GM21529 (cell line): ENCODE results near the gene CCDC85C.

Experiments
- ATAC-seq: cut with Tn5 transposase; IDR thresholded peaks from one replicate; pipeline ENCODE4 v1.9.1; 2021; ENCODE audit not compliant: unreplicated experiment

Gene CCDC85C

GRCh38 chr14:99515301-99516155, 88.5 kb downstream of the CCDC85C start:
- no peak for ATAC-seq

DNA sequence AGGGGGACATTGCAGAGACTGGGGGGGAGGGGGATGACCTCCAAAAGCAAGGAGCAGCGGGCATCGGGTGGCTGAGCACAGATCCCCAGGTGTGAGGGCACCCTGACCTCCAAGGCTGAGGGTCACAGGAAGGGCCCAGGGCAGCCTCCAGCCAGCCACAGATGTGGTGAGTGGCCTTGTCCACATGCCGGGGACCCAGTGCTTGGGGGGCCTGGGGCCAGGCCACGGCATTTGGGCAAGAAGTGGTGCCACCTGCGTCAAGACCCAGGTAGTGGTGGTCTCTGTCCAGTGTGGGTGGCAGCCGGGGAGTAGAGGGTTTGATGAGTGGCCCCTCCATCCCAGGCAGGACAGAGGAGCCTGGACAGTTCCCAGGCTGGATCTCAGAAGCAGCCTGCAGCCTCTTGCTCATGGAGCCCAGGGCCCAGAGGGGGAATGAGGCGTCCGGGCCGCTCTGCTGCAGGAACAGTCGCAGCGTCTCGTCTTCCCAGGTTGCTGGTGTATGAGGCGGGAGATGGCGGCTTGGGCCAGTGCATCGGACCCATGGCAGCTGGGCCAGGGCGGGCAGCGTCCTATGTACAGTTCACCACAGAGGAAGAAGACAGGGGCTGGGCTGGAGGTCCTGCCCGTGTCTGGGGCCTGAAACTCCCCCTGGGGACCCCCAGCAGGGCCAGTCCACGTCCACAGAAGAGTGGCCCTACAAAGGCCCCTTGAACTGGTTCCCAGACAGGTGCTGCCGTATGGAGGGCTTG, 89.3 kb downstream of the CCDC85C start:
- ATAC-seq = no peak

GRCh38 chr14:99513946-99514551, 90.0 kb downstream of the CCDC85C start:
- no peak for ATAC-seq

DNA sequence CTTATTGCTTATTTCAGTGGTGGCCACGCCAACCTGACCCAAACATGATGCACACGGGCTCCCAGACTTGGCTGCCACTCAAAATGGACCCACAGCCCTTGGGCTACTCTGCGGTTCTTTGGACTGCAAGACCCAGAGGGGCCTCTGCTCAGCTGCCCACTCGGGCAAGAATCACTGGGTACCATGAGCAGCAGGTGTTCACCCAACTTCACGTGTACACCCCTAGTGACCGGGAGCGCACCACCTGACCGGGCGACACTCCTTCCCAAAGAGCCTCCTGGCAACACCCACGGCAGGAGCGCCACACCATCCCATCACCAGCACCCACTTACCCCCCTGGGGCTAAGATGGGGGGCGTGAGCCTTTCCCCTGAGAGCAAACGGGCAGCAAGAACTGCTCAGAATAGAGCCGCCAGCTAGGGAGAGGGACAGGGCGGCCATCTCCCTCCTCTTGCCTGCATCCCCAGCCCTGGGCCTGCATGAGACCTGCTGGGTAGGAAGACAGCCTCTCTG, 90.8 kb downstream of the CCDC85C start:
- ATAC-seq = no peak

DNA sequence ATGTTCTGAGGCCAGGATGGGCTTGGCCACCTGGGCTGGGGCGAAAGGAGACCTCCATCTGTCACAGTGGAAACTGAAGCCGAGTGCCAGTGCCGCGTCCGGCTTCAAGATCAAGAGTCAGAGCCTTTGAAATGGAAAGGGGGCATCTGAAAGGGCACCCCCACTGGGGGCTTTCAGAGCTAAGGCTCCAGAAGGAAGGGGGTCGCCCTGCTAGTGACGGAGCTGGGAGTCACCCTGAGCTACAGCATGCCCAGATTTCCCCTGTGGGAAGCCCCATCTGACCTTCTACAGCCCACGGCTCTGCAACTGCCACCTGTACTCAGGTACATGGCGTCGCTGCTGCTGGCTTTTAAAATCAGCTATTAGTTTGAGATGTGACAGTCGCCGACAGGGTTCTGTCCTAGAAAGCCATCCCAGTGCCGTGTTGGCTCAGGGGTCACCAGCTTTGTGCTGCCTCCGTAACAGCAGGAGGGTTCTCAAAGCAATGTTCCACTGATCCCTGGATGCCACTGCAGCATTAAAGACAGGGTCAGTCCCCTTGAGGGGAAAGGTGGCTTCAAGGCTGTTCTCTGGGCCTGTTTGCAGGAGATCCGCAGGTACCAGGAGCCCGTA, 91.3 kb downstream of the CCDC85C start:
- ATAC-seq = no peak

DNA sequence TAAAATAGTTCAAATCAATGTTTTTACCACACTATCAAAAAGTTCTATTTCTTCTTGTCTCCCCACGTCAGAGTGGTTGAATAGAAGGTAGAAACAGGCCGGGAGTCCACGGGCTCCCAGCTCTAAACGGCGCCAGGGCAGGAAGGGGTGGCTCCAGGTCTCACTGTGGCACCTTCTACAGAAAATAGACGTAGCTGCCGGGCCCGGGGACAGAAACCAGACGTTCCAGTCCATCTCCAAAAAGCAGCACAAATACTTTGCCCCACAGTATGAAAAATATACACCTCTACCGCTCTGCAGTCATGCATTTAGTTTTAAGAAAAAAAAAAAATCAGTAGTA, 91.9 kb downstream of the CCDC85C start:
- no peak for ATAC-seq

GRCh38 chr14:99511421-99512109, 92.4 kb downstream of the CCDC85C start:
- ATAC-seq = no peak

DNA sequence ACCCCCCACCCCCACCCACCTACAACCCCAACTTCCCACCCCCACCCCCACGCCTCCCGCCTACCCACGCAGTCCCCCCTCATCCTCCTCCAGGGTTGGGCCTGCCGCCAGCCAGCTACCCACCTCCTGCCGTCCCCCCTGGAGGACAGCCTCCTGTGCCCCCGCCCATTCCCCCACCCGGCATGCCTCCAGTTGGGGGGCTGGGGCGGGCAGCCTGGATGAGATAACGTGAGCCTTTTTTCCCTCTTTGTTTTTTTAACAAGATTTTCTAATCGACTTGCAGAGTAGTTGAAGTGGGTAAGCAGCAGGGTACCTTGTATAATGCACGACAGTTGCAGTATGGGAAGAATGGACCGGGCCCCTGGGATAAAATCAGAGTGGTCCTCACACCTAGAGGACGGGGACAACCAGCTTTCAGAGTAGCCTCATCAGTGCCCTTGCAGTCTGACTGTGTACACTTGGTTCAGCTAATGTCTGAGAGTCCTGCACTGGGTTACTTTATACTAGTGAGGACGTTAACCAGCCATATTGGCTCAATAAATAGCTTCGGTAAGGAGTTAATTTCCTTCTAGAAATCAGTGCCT, 93.4 kb downstream of the CCDC85C start:
- no peak for ATAC-seq

- ATAC-seq = no peak
These were observed 94.0 kb downstream of the CCDC85C start for GRCh38 chr14:99509871-99510555.

GRCh38 chr14:99508896-99509629, 94.9 kb downstream of the CCDC85C start:
- no peak for ATAC-seq

GRCh38 chr14:99507860-99508640, 96.0 kb downstream of the CCDC85C start:
- ATAC-seq = no peak

GRCh38 chr14:99506276-99506675, 97.7 kb downstream of the CCDC85C start:
- no peak for ATAC-seq

DNA sequence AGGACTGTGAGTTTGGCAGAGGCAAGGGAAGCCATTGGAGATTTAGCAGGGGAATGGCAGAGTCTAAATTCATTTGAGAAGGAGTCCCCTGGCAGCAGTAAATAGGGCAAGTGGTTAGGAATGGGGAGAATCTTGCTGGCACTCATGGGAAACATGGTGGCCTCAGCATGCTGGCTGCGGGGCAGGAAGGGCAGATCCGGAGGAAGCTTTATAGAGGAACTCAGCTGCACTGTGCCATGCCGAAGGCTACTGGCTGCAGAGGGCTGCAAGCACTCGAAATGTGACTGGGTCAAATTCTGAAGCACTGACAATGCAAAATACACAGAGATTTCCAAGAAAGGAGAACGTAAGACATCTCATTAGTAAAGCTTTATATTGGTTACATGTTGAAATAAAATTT, 98.9 kb downstream of the CCDC85C start:
- ATAC-seq = no peak

DNA sequence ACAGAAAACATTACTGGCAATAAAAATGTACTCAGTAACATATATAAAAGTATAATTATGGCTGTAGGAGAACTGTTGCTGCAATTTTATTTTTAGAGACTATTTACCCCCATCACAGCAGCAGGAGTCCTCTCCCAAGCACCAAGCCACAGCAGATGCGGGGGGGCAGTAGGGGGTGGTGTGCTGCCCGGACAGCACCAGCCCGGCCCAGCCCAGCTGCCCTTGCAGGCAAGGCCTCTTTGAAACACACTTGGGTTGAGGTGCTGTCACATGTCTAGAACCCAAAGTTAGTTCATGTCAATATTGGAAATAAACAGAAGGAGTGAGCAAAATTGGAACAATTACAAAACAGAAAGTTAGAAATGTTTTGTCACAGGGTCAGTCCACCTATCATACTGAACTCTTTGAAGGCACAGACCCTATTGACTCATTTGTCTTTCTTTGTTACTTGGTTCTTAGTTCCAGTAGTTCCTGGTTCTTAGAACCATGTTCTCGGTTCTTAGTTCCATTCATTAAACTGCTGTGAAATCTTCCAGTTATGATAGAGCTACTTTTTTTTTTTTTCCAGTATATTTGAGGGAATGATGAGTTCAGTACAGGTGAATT, 100.1 kb downstream of the CCDC85C start:
- no peak for ATAC-seq

DNA sequence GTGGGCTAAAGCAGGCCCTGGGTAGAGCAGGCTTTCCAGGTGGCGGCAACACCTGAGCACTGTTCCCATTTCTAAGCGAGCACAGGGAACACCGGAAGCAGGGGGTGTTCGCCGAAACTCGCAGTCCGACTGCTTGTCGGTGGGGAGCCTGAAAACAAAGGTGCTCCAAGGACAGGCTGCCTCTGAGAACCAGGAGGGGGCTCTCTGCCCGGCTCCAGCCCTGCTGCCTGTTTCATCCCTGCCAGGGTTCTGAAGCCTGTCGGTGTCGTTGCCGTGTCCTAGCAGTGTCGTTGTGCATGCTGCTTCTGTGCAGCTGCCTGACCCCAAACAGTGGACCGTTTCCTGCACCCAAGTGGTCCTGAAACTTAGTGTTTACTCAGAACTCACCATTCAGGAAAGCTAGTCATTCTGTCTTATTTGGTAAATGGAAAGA, 101.0 kb downstream of the CCDC85C start:
- ATAC-seq = no peak

DNA sequence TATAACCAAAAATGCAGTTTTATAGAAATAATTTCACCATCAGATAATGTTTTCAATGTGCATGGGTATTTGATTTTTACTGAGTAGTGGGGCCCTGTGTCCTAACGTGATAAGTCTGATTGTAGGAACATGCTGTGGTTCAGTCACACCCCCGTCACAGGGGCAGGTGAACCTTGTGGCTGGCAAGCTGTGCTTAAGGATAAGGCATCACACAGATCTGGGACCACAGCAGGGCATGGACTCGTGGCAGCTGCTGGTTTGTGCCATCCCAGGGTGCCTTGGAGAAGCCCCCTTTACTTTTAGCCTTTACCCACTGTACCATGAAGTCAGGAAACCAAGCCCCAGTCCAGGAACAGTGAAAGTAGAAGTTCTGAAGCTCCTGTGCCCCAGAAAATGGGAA, 106.1 kb downstream of the CCDC85C start:
- ATAC-seq = no peak

GRCh38 chr14:99497341-99497740, 106.7 kb downstream of the CCDC85C start:
- no peak for ATAC-seq

GRCh38 chr14:99484106-99484505, 119.9 kb downstream of the CCDC85C start:
- ATAC-seq = no peak
